PC-9 (cell line): ENCODE results near the gene SLC6A6.

Experiments used
- EZH2 ChIP-seq: fragments of 200-600 bp; sonication (generic); IDR thresholded peaks from 2 replicates; pipeline ENCODE4 v1.8.0; 2017; ENCODE audit warnings: antibody characterized with exemption, low read depth
- TF ChIP-seq, protein P1 (sequence below): fragments of 200-600 bp; sonication (generic); conservative IDR thresholded peaks from 2 replicates; pipeline ENCODE4 v1.6.1; 2017; ENCODE audit warnings: mixed run types, antibody characterized with exemption, mild to moderate bottlenecking, moderate library complexity

DNA sequence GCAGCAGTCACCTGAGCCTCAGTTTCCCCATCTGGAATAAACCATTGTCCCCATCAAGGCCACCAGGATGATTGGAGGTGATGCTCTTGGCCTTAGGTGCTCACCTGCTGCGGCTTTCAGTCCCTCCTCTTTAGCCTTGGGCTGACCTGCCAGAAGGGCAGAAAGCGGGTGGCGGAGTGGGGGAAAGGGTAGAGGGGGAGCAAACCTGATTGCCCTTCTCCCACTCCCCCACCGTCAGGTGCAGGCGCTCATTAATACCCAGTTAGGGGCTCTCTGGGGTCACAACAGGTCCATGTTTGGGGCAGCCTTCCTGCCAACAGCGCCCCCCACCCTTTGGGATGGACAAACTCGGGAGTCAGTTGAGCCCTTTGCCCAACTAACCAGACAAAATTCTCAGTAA is 87.2 kb downstream of the SLC6A6 start:
- TF ChIP-seq, protein P1, sequence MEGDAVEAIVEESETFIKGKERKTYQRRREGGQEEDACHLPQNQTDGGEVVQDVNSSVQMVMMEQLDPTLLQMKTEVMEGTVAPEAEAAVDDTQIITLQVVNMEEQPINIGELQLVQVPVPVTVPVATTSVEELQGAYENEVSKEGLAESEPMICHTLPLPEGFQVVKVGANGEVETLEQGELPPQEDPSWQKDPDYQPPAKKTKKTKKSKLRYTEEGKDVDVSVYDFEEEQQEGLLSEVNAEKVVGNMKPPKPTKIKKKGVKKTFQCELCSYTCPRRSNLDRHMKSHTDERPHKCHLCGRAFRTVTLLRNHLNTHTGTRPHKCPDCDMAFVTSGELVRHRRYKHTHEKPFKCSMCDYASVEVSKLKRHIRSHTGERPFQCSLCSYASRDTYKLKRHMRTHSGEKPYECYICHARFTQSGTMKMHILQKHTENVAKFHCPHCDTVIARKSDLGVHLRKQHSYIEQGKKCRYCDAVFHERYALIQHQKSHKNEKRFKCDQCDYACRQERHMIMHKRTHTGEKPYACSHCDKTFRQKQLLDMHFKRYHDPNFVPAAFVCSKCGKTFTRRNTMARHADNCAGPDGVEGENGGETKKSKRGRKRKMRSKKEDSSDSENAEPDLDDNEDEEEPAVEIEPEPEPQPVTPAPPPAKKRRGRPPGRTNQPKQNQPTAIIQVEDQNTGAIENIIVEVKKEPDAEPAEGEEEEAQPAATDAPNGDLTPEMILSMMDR = no peak
- no peak for TF ChIP-seq EZH2
